Nephron (organoid): Measurements from ENCODE around the gene CD44.

ENCODE experiments used
- H3K27ac Mint-ChIP-seq, 3 experiments: 2 replicates each; pipeline ENCODE4 v1.8.0; 2020; ENCODE audit warnings: mixed read lengths in 3 of 3, mild to moderate bottlenecking in 2 of 3, moderate library complexity in 1 of 3
- H3K27me3 Mint-ChIP-seq: 2 replicates; pipeline ENCODE4 v1.8.0; 2021; ENCODE audit warnings: low read depth, mild to moderate bottlenecking, moderate library complexity, mixed read lengths
- H3K36me3 Mint-ChIP-seq: 2 replicates; pipeline ENCODE4 v1.8.0; 2020; ENCODE audit warnings: low read depth, mixed read lengths
- H3K4me1 Mint-ChIP-seq: 2 replicates; pipeline ENCODE4 v1.8.0; 2020; ENCODE audit warnings: mixed read lengths
- H3K4me3 Mint-ChIP-seq, 3 experiments: 2 replicates each; pipeline ENCODE4 v1.8.0; 2020; ENCODE audit warnings: mild to moderate bottlenecking in 3 of 3, mixed read lengths in 3 of 3, moderate library complexity in 2 of 3
- H3K9me3 Mint-ChIP-seq: 2 replicates; pipeline ENCODE4 v1.8.0; 2020; ENCODE audit warnings: mixed read lengths
- CTCF ChIP-seq, 3 experiments: fragments of 200-600 bp; sonication (generic); IDR thresholded peaks; one replicate each; pipeline ENCODE4 v1.5.0; 2021; ENCODE audit warnings: antibody characterized with exemption in 3 of 3; ENCODE audit not compliant: unreplicated experiment in 3 of 3

Gene CD44

GRCh38 chr11:35274909-35275785, 136.2 kb downstream of the CD44 start:
- no peaks in the 10 kb centered on the region for H3K9me3 Mint-ChIP-seq
- H3K27ac Mint-ChIP-seq = no peak overlapping the region
- H3K4me3 Mint-ChIP-seq = no peak overlapping the region
- no peak for TF ChIP-seq CTCF (IDR thresholded peaks at IDR 0.05; ENCODE audit: unreplicated experiment in 3 of 3)
- H3K36me3 Mint-ChIP-seq = no peaks in the 10 kb centered on the region
- peaks cover 24% of the 10 kb centered on the region for H3K27me3 Mint-ChIP-seq
- H3K4me1 Mint-ChIP-seq = peaks cover 14% of the 10 kb centered on the region

GRCh38 chr11:35275786-35276170, 136.8 kb downstream of the CD44 start:
- Mint-ChIP-seq H3K27me3 (peaks cover 24% of the 10 kb centered on the region), H3K9me3 (no peaks in the 10 kb centered on the region), H3K4me3 (no peak overlapping the region), H3K27ac (no peak overlapping the region), H3K4me1 (peaks cover 9% of the 10 kb centered on the region), H3K36me3 (no peaks in the 10 kb centered on the region)
- TF ChIP-seq CTCF (IDR thresholded peaks at IDR 0.05; ENCODE audit: unreplicated experiment in 3 of 3) = no peak

GRCh38 chr11:35276396-35277145, 137.6 kb downstream of the CD44 start:
- Mint-ChIP-seq H3K4me3 (no peak overlapping the region), H3K4me1 (peaks cover 8% of the 10 kb centered on the region), H3K36me3 (no peaks in the 10 kb centered on the region), H3K27me3 (peaks cover 24% of the 10 kb centered on the region), H3K9me3 (no peaks in the 10 kb centered on the region), H3K27ac (no peak overlapping the region)
- TF ChIP-seq CTCF (IDR thresholded peaks at IDR 0.05; ENCODE audit: unreplicated experiment in 3 of 3) = no peak

- peaks cover 8% of the 10 kb centered on the region for H3K4me1 Mint-ChIP-seq
- no peak overlapping the region for H3K4me3 Mint-ChIP-seq
- no peak overlapping the region for H3K27ac Mint-ChIP-seq
- H3K9me3 Mint-ChIP-seq = no peaks in the 10 kb centered on the region
- no peak for TF ChIP-seq CTCF (IDR thresholded peaks at IDR 0.05; ENCODE audit: unreplicated experiment in 3 of 3)
- H3K27me3 Mint-ChIP-seq = peaks cover 23% of the 10 kb centered on the region
- no peaks in the 10 kb centered on the region for H3K36me3 Mint-ChIP-seq
Measured at GRCh38 chr11:35277827-35278226, 138.9 kb downstream of the CD44 start.

- Mint-ChIP-seq H3K36me3 (no peaks in the 10 kb centered on the region), H3K27me3 (peaks cover 15% of the 10 kb centered on the region), H3K9me3 (no peaks in the 10 kb centered on the region), H3K4me3 (no peak overlapping the region), H3K4me1 (no peaks in the 10 kb centered on the region), H3K27ac (no peak overlapping the region)
- no peak for TF ChIP-seq CTCF (IDR thresholded peaks at IDR 0.05; ENCODE audit: unreplicated experiment in 3 of 3)
Measured at GRCh38 chr11:35280727-35281126, 141.8 kb downstream of the CD44 start.
